Activated T-cell treated with anti-CD3 and anti-CD28 coated beads, Interleukin-2, amount 50 U/mL, for 72 hours (primary cell): ENCODE results near the gene PSMC3. TPM values are rescaled to one million over a fixed set of nuclear protein-coding genes. Genes with fewer than 3 reads are reported as not detected.

Source experiments
- ATAC-seq, 2 donors: fragments of 150-1000 bp; cut with Tn5 transposase; replicated peaks in 1 of 2; 2 replicates each; pipeline ENCODE4 v1.10.0; 2021; ENCODE audit warnings: moderate library complexity in 2 of 2, mild to moderate bottlenecking in 1 of 2
- DNase-seq, 2 donors: peaks; one replicate each; pipeline ENCODE4 v3.0.0; 2021 to 2022; ENCODE audit warnings: mixed read lengths in 1 of 2
- H3K27ac Mint-ChIP-seq: one replicate; pipeline ENCODE4 v1.8.0; 2022; ENCODE audit warnings: mild to moderate bottlenecking, moderate library complexity, mixed read lengths
- H3K27me3 Mint-ChIP-seq: one replicate; pipeline ENCODE4 v1.8.0; 2022; ENCODE audit warnings: low read depth, mixed read lengths
- H3K36me3 Mint-ChIP-seq, 2 donors: one replicate each; pipeline ENCODE4 v1.8.0; 2022; ENCODE audit warnings: mixed read lengths in 2 of 2, mild to moderate bottlenecking in 1 of 2; ENCODE audit not compliant: insufficient read depth in 2 of 2
- H3K4me1 Mint-ChIP-seq: one replicate; pipeline ENCODE4 v1.8.0; 2022; ENCODE audit warnings: low read depth, mixed read lengths
- H3K4me3 Mint-ChIP-seq, 2 donors: one replicate each; pipeline ENCODE4 v1.8.0; 2022; ENCODE audit warnings: mild to moderate bottlenecking in 2 of 2, mixed read lengths in 2 of 2, moderate library complexity in 2 of 2
- H3K9me3 Mint-ChIP-seq, 2 donors: one replicate each; pipeline ENCODE4 v1.8.0; 2022; ENCODE audit warnings: mixed read lengths in 2 of 2
- total RNA-seq, 2 donors: library from RNA; stranded (reverse); gene quantifications; one replicate each; pipeline ENCODE4 v1.2.3, GENCODE V29; 2022

Gene PSMC3
- total RNA-seq, 2 donors from 2014 or later = 121 to 149 TPM

GRCh38 chr11:47437746-47438418 is 11.6 kb upstream of the PSMC3 start:
- no peak overlapping the region for H3K4me3 Mint-ChIP-seq
- H3K27ac Mint-ChIP-seq = no peak overlapping the region
- H3K27me3 Mint-ChIP-seq = no peaks in the 10 kb centered on the region
- H3K36me3 Mint-ChIP-seq = no peaks in the 10 kb centered on the region
- no peaks in the 10 kb centered on the region for H3K9me3 Mint-ChIP-seq
- DNase-seq (no peak), ATAC-seq (no peak)
- H3K4me1 Mint-ChIP-seq = no peaks in the 10 kb centered on the region

GRCh38 chr11:47437218-47437745 is 11.0 kb upstream of the PSMC3 start:
- H3K27ac Mint-ChIP-seq = no peak overlapping the region
- no peaks in the 10 kb centered on the region for H3K9me3 Mint-ChIP-seq
- H3K36me3 Mint-ChIP-seq = no peaks in the 10 kb centered on the region
- no peak for DNase-seq
- H3K4me3 Mint-ChIP-seq = no peak overlapping the region
- ATAC-seq = no peak
- H3K4me1 Mint-ChIP-seq = no peaks in the 10 kb centered on the region
- no peaks in the 10 kb centered on the region for H3K27me3 Mint-ChIP-seq

GRCh38 chr11:47436726-47437125 is 10.5 kb upstream of the PSMC3 start:
- no peak overlapping the region for H3K27ac Mint-ChIP-seq
- H3K9me3 Mint-ChIP-seq = no peaks in the 10 kb centered on the region
- ATAC-seq (no peak), DNase-seq (no peak)
- no peak overlapping the region for H3K4me3 Mint-ChIP-seq
- no peaks in the 10 kb centered on the region for H3K4me1 Mint-ChIP-seq
- no peaks in the 10 kb centered on the region for H3K36me3 Mint-ChIP-seq
- no peaks in the 10 kb centered on the region for H3K27me3 Mint-ChIP-seq

GRCh38 chr11:47435687-47436086 is 9.4 kb upstream of the PSMC3 start:
- Mint-ChIP-seq H3K27me3 (no peaks in the 10 kb centered on the region), H3K9me3 (no peaks in the 10 kb centered on the region), H3K4me3 (no peak overlapping the region), H3K4me1 (no peaks in the 10 kb centered on the region), H3K27ac (no peak overlapping the region), H3K36me3 (no peaks in the 10 kb centered on the region)
- DNase-seq = no peak
- ATAC-seq = peak in 1 of 2 donors; percentile 13

- Mint-ChIP-seq H3K36me3 (no peaks in the 10 kb centered on the region), H3K9me3 (no peaks in the 10 kb centered on the region), H3K27me3 (no peaks in the 10 kb centered on the region), H3K4me1 (no peaks in the 10 kb centered on the region), H3K4me3 (no peak overlapping the region), H3K27ac (no peak overlapping the region)
- DNase-seq (no peak), ATAC-seq (no peak)
Observed at GRCh38 chr11:47434011-47434786, 8.0 kb upstream of the PSMC3 start.

GRCh38 chr11:47433157-47433556 is 6.9 kb upstream of the PSMC3 start:
- Mint-ChIP-seq H3K9me3 (no peaks in the 10 kb centered on the region), H3K36me3 (no peaks in the 10 kb centered on the region), H3K4me1 (no peaks in the 10 kb centered on the region), H3K4me3 (no peak overlapping the region), H3K27ac (no peak overlapping the region), H3K27me3 (no peaks in the 10 kb centered on the region)
- DNase-seq = no peak
- no peak for ATAC-seq

- Mint-ChIP-seq H3K36me3 (no peaks in the 10 kb centered on the region), H3K4me3 (no peak overlapping the region), H3K27ac (no peak overlapping the region), H3K9me3 (no peaks in the 10 kb centered on the region), H3K27me3 (no peaks in the 10 kb centered on the region), H3K4me1 (peaks cover 5% of the 10 kb centered on the region)
- DNase-seq (no peak), ATAC-seq (no peak)
Observed at GRCh38 chr11:47431356-47432083, 5.3 kb upstream of the PSMC3 start.

- no peaks in the 10 kb centered on the region for H3K27me3 Mint-ChIP-seq
- DNase-seq = no peak
- H3K27ac Mint-ChIP-seq = no peak overlapping the region
- H3K4me3 Mint-ChIP-seq = no peak overlapping the region
- no peak for ATAC-seq
- no peaks in the 10 kb centered on the region for H3K9me3 Mint-ChIP-seq
- H3K36me3 Mint-ChIP-seq = peaks cover 4% of the 10 kb centered on the region in 2 donors
- peaks cover 15% of the 10 kb centered on the region for H3K4me1 Mint-ChIP-seq
Observed at GRCh38 chr11:47430524-47430923, 4.3 kb upstream of the PSMC3 start.

GRCh38 chr11:47425611-47426010 is 628 bp downstream of the PSMC3 start:
- DNase-seq = no peak
- no peak for ATAC-seq
- Mint-ChIP-seq H3K36me3 (peaks cover 8 to 29% of the 10 kb centered on the region in 2 donors), H3K9me3 (no peaks in the 10 kb centered on the region), H3K4me3 (peak overlapping the region; percentile 93 to 100), H3K4me1 (peaks cover 33% of the 10 kb centered on the region), H3K27ac (peak overlapping the region; percentile 99), H3K27me3 (no peaks in the 10 kb centered on the region)

GRCh38 chr11:47418454-47419259 is 7.6 kb downstream of the PSMC3 start:
- Mint-ChIP-seq H3K27ac (no peak overlapping the region), H3K36me3 (peaks cover 4 to 30% of the 10 kb centered on the region in 2 donors), H3K4me1 (peaks cover 11% of the 10 kb centered on the region), H3K9me3 (no peaks in the 10 kb centered on the region), H3K27me3 (no peaks in the 10 kb centered on the region), H3K4me3 (no peak overlapping the region)
- ATAC-seq (peak in 1 of 2 donors; percentile 3), DNase-seq (no peak)

- Mint-ChIP-seq H3K9me3 (no peaks in the 10 kb centered on the region), H3K36me3 (peaks cover 4 to 24% of the 10 kb centered on the region in 2 donors), H3K27me3 (no peaks in the 10 kb centered on the region), H3K4me3 (no peak overlapping the region), H3K27ac (no peak overlapping the region), H3K4me1 (peaks cover 11% of the 10 kb centered on the region)
- ATAC-seq (no peak), DNase-seq (no peak)
Observed at GRCh38 chr11:47417712-47418111, 8.5 kb downstream of the PSMC3 start.

GRCh38 chr11:47415949-47416472 is 10.2 kb downstream of the PSMC3 start:
- peaks cover 11% of the 10 kb centered on the region for H3K4me1 Mint-ChIP-seq
- no peak for ATAC-seq
- DNase-seq = no peak
- H3K9me3 Mint-ChIP-seq = no peaks in the 10 kb centered on the region
- H3K4me3 Mint-ChIP-seq = no peak overlapping the region
- H3K27me3 Mint-ChIP-seq = no peaks in the 10 kb centered on the region
- peaks cover 4 to 20% of the 10 kb centered on the region in 2 donors for H3K36me3 Mint-ChIP-seq
- no peak overlapping the region for H3K27ac Mint-ChIP-seq
